ENCODE data around the gene CACNG6.
"Not testable (repeated sequence)": the region's sequence is repeated elsewhere in the genome, so short reads cannot be mapped to it uniquely, and the experiment has no call there.

Gene CACNG6, protein sequence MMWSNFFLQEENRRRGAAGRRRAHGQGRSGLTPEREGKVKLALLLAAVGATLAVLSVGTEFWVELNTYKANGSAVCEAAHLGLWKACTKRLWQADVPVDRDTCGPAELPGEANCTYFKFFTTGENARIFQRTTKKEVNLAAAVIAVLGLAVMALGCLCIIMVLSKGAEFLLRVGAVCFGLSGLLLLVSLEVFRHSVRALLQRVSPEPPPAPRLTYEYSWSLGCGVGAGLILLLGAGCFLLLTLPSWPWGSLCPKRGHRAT

GRCh38 chr19:53991224-53992113, at the start of gene CACNG6:
Gene CACNG6, plus strand, starts transcription at chr19:53991637. Its CDS starts 1,241 bp downstream, at chr19:53992878.
- no peak for DNase-seq (ENCODE audit: low spot score)

GRCh38 chr19:53942001-53942786, 49.2 kb upstream of the CACNG6 start:
- DNase-seq (ENCODE audit: low spot score), result no peak

GRCh38 chr19:53944416-53944815, 47.0 kb upstream of the CACNG6 start:
- no peak for DNase-seq (ENCODE audit: low spot score)

GRCh38 chr19:53944933-53945332, 46.5 kb upstream of the CACNG6 start:
- DNase-seq (ENCODE audit: low spot score), result no peak

- no peak for DNase-seq (ENCODE audit: low spot score)
Observed at GRCh38 chr19:53945441-53945840, 46.0 kb upstream of the CACNG6 start.

GRCh38 chr19:53945998-53946397, 45.4 kb upstream of the CACNG6 start:
- DNase-seq (ENCODE audit: low spot score), result no peak

- no peak for DNase-seq (ENCODE audit: low spot score)
Observed at GRCh38 chr19:53947624-53948023, 43.8 kb upstream of the CACNG6 start.

GRCh38 chr19:53948611-53949010, 42.8 kb upstream of the CACNG6 start:
- DNase-seq (ENCODE audit: low spot score), result not testable (repeated sequence)

DNA sequence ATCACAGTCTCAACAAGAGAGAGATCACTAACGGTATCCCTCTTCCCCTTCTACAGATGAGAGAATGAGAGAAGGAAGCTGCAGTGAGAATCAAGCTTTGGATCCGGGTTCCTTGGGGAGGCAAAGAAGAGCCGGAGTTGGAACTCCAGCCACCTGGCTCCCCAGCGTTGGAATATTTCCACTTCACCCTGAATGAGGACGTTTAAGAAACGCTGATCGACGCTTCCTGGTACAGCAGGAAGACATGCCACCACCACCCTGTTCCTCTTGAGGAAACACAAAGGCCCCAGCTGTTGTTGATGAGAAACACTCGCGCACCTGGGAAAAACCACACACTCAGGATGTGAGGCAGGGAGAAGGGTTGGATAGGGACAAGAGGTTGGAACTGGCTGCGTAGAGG, 40.0 kb upstream of the CACNG6 start:
- no peak for DNase-seq (ENCODE audit: low spot score)

- DNase-seq (ENCODE audit: low spot score), result no peak
Observed at GRCh38 chr19:53951947-53952346, 39.5 kb upstream of the CACNG6 start.

DNA sequence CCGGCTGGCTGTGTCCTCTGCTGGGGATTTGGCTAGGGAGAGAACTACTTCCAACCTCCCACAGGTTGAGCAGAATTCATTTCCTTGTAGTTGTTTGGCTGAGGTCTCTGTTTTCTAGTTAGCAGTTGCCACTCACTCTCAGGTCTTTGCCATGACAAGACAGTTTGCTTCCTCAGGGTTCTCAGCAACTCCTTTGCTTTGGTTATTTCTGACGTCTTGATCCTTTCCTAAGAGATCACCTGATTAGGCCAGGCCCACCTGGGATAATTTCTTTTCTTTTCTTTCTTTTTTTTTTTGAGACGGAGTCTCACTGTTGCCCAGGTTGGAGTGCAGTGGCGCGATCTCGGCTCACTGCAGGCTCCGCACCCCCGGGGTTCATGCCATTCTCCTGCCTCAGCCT, 38.1 kb upstream of the CACNG6 start:
- no peak for DNase-seq (ENCODE audit: low spot score)

DNA sequence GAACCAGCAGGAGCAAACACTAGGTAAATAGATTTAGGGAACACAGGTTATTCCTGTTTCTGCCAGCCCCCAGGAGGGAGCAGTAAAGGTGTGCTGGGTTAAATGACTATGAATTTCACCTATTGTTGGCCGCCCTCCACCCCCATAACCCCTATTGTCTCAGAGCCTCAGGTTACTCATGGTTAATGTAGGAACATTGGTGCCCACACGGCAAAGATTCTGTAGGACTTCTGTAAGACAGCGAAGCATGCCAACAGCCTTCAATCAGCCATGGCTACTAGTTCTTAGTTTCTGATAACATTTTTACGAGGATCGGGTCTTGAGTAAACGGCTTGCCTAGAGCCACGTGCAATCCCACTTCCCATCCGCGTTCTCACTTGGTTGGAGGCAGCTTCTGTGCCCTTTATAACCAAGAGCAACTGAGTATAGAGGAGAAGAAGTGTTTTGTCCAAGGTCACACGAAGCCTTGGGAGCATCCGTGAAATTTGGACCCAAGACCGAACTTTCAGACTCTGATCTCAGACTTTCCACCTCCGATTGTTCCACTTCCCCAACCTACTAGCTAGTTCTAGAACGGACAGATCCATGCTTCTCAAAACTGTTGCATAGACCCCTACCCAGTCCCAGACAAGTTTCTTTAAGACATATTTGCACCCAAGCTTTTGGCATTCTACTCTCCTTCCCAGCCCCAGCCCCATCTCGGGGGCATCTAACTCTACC, 33.8 kb upstream of the CACNG6 start:
- no peak for DNase-seq (ENCODE audit: low spot score)

DNA sequence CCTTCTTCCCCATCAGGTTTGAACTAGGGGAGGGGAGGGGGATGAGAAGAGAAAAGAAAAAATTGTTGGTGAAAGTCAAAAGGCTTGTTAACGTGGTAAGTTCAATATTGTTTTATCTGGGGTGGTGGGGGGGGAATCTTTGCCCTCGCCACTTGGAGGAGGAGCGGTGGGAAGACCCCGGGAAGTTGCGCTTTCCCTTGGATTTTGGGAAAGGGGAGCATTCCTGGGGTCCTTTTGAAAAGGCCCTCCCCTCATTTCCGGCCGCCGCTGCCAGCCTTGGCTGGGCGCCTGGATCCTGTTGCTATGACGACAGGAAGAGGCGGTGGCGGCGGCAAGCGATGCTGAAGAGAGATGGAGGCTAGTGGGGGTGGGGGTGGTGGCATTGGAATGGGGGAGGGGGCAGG, 33.3 kb upstream of the CACNG6 start:
- DNase-seq (ENCODE audit: low spot score), result no peak

DNA sequence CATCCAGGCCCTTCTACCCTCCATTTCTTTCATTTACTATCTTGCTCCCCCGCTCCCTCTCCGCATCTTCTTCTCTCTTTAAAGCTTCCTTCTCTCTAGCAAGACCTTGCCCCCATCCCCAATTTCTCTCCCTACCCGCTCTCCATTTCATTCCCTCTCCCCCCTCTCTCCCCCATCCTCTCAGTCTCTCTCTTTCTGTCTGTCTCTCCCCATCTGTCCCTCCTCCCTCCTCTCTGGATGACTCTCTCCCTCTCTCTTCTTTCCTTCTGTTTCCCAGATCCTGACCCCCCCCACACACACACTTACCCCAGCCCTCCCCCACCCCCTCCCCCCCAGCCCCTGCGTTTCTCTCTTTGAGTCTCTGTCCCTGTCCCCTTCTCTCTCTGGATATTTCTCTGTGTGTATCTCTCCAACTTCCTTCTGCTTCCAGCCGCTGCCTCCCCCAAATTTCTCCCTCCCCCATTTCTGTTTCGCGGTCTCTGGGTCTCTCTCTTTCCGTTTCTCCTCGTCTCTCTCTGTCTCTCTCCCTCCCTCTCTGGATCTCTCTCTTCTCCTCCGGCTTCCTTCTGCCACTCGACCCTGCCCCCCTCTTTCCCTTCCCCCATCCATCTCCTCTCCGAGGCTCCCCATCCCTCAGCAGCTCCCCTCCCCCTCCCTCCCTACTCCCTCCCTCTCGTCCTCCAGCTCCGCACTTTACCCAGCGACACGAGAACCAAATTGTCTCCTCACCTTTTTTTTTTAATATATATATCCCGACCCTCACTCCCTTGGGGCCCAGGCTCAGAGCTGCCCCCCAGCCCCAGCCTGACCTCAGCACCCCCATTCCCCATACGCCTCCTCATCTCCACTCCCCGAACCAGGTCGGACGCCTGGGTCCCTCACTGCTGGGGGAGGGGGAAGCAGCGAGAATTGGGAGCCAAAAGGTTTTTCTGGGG, 32.3 kb upstream of the CACNG6 start:
- DNase-seq (ENCODE audit: low spot score), result no peak

GRCh38 chr19:53960187-53960586, 31.2 kb upstream of the CACNG6 start:
- DNase-seq (ENCODE audit: low spot score), result no peak

- DNase-seq (ENCODE audit: low spot score), result no peak
Observed at GRCh38 chr19:53960886-53961285, 30.6 kb upstream of the CACNG6 start.

- no peak for DNase-seq (ENCODE audit: low spot score)
Observed at GRCh38 chr19:53961523-53962356, 29.7 kb upstream of the CACNG6 start.

- no peak for DNase-seq (ENCODE audit: low spot score)
Observed at GRCh38 chr19:53962887-53963431, 28.5 kb upstream of the CACNG6 start, which contains the start of gene CACNG8. Gene CACNG8, plus strand, starts transcription at chr19:53962937.

- no peak for DNase-seq (ENCODE audit: low spot score)
Observed at GRCh38 chr19:53965091-53965490, 26.3 kb upstream of the CACNG6 start.

All from CD4-positive, alpha-beta T cell treated with Interleukin-2 at 100 ng/mL for 4 hours (primary cell).